Progenitor cell of endocrine pancreas (in vitro differentiated cells): ENCODE measurements around the gene BICD1. TPM values are rescaled to one million over a fixed set of nuclear protein-coding genes. Genes with fewer than 3 reads are reported as not detected.
A peak's percentile ranks its signal among the peaks of the same experiment; 100 is the strongest.
"Not testable (repeated sequence)": the region's sequence is repeated elsewhere in the genome, so short reads cannot be mapped to it uniquely, and the experiment has no call there.

ENCODE experiments used
- DNase-seq: peaks from one replicate; pipeline ENCODE4 v3.0.0; 2021; ENCODE audit warnings: low spot score; ENCODE audit not compliant: unreplicated experiment
- H3K27ac Mint-ChIP-seq: 2 replicates; pipeline ENCODE4 v1.8.0; 2021; ENCODE audit warnings: mild to moderate bottlenecking, moderate library complexity, mixed read lengths
- H3K27me3 Mint-ChIP-seq: 2 replicates; pipeline ENCODE4 v1.8.0; 2021; ENCODE audit warnings: mixed read lengths
- H3K36me3 Mint-ChIP-seq: 2 replicates; pipeline ENCODE4 v1.8.0; 2022; ENCODE audit warnings: mixed read lengths; ENCODE audit not compliant: insufficient read depth
- H3K4me1 Mint-ChIP-seq: 2 replicates; pipeline ENCODE4 v1.8.0; 2021; ENCODE audit warnings: low read depth, mixed read lengths
- H3K4me3 Mint-ChIP-seq: 2 replicates; pipeline ENCODE4 v1.8.0; 2021; ENCODE audit warnings: low read depth, mild to moderate bottlenecking, moderate library complexity, mixed read lengths
- H3K9me3 Mint-ChIP-seq: 2 replicates; pipeline ENCODE4 v1.8.0; 2021; ENCODE audit warnings: low read depth, mixed read lengths
- total RNA-seq: library from RNA; stranded (reverse); gene quantifications from 2 replicates; pipeline ENCODE4 v1.2.1, GENCODE V29; 2021
- TF ChIP-seq, protein P1 (sequence below): fragments of 200-600 bp; sonication (generic); IDR thresholded peaks from one replicate; pipeline ENCODE4 v1.5.0; 2021; ENCODE audit warnings: antibody characterized with exemption, mild to moderate bottlenecking; ENCODE audit not compliant: unreplicated experiment

The BICD1 gene
- total RNA-seq, 1 donor from 2014 or later: 88.4 TPM

- Mint-ChIP-seq H3K27me3 (no peaks in the 10 kb centered on the region), H3K27ac (peak overlapping the region; percentile 91), H3K4me1 (peaks cover 38% of the 10 kb centered on the region), H3K9me3 (no peaks in the 10 kb centered on the region), H3K36me3 (peaks cover 2% of the 10 kb centered on the region), H3K4me3 (no peak overlapping the region)
- DNase-seq: no peak
- TF ChIP-seq, protein P1, sequence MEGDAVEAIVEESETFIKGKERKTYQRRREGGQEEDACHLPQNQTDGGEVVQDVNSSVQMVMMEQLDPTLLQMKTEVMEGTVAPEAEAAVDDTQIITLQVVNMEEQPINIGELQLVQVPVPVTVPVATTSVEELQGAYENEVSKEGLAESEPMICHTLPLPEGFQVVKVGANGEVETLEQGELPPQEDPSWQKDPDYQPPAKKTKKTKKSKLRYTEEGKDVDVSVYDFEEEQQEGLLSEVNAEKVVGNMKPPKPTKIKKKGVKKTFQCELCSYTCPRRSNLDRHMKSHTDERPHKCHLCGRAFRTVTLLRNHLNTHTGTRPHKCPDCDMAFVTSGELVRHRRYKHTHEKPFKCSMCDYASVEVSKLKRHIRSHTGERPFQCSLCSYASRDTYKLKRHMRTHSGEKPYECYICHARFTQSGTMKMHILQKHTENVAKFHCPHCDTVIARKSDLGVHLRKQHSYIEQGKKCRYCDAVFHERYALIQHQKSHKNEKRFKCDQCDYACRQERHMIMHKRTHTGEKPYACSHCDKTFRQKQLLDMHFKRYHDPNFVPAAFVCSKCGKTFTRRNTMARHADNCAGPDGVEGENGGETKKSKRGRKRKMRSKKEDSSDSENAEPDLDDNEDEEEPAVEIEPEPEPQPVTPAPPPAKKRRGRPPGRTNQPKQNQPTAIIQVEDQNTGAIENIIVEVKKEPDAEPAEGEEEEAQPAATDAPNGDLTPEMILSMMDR: no peak
These were observed 165.8 kb downstream of the BICD1 start for GRCh38 chr12:32272465-32272864.

DNA sequence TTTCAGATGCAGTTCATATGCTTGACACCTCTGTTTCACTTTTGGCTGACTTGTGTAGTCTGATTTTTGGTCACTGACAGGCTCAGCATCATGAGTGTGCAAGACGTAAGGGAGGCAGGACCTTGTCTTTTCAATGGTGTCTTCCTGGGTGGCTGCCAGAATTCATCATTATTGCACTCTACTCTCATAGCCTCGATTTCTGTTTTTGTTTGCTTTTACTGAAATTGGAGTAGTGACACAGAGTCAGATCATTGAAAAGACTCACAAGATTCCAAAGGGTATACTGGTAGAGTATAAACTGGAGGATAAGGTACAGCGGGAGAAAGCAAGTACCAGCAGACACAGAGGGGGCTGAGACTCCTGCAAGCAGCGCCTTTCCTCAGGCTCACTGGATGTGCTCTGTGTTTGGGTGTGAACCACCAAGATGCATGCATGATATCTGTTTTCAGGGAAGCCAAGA, 166.4 kb downstream of the BICD1 start:
- no peaks in the 10 kb centered on the region for H3K27me3 Mint-ChIP-seq
- peaks cover 6% of the 10 kb centered on the region for H3K36me3 Mint-ChIP-seq
- no peak overlapping the region for H3K4me3 Mint-ChIP-seq
- peak overlapping the region; percentile 91 for H3K27ac Mint-ChIP-seq
- H3K4me1 Mint-ChIP-seq: peaks cover 40% of the 10 kb centered on the region
- TF ChIP-seq, protein P1: no peak
- no peaks in the 10 kb centered on the region for H3K9me3 Mint-ChIP-seq
- DNase-seq: no peak

GRCh38 chr12:32273712-32274111, 167.1 kb downstream of the BICD1 start:
- peak; percentile 33 for DNase-seq
- Mint-ChIP-seq H3K9me3 (no peaks in the 10 kb centered on the region), H3K27ac (peak overlapping the region; percentile 91), H3K27me3 (no peaks in the 10 kb centered on the region), H3K36me3 (peaks cover 6% of the 10 kb centered on the region), H3K4me1 (peaks cover 40% of the 10 kb centered on the region), H3K4me3 (peak overlapping the region; percentile 35)
- TF ChIP-seq, protein P1: no peak

DNA sequence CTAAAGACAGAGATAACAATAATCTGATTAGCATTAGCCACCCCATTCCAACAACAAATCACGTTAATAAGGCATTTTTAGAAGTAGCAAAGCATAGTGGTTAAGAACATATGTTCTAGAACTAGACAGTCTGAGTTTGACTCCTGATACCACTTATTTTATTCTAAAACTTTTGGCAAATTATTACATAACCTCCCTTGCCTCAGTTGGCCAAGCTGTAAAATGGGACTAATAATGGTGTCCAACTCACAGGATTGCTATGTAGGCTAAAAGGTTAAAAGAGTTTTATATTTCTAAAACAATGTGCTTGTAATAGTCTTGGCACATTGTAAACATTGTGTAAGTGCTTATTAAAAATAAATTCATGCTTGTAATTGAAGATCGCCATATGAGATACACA, 168.0 kb downstream of the BICD1 start:
- TF ChIP-seq, protein P1: no peak
- Mint-ChIP-seq H3K4me3 (no peak overlapping the region), H3K9me3 (no peaks in the 10 kb centered on the region), H3K36me3 (peaks cover 6% of the 10 kb centered on the region), H3K27me3 (no peaks in the 10 kb centered on the region), H3K4me1 (peaks cover 40% of the 10 kb centered on the region), H3K27ac (no peak overlapping the region)
- DNase-seq: no peak

DNA sequence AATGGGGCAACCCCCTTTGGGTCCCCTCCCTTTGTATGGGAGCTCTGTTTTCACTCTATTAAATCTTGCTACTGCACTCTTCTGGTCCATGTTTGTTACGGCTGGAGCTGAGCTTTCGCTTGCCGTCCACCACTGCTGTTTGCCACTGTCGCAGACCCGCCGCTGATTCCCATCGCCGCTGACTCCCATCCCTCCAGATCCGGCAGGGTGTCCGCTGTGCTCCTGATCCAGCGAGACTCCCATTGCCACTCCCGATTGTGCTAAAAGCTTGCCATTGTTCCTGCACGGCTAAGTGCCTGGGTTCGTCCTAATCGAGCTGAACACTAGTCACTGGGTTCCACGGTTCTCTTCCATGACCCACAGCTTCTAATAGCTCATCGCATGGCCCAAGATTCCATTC, 168.9 kb downstream of the BICD1 start:
- H3K27me3 Mint-ChIP-seq, H3K27ac Mint-ChIP-seq, H3K4me3 Mint-ChIP-seq, H3K9me3 Mint-ChIP-seq, DNase-seq, H3K36me3 Mint-ChIP-seq: not testable (repeated sequence)
- peaks cover 39% of the 10 kb centered on the region for H3K4me1 Mint-ChIP-seq

GRCh38 chr12:32277774-32278173, 171.1 kb downstream of the BICD1 start:
- DNase-seq: no peak
- H3K36me3 Mint-ChIP-seq: peaks cover 11% of the 10 kb centered on the region
- peak overlapping the region; percentile 42 for H3K27ac Mint-ChIP-seq
- no peak overlapping the region for H3K4me3 Mint-ChIP-seq
- no peaks in the 10 kb centered on the region for H3K9me3 Mint-ChIP-seq
- H3K4me1 Mint-ChIP-seq: peaks cover 18% of the 10 kb centered on the region
- H3K27me3 Mint-ChIP-seq: no peaks in the 10 kb centered on the region
- TF ChIP-seq, protein P1: no peak
